HepG2 (cell line): Measurements from ENCODE around the gene LBX2. TPM values are rescaled to one million over a fixed set of nuclear protein-coding genes. Genes with fewer than 3 reads are reported as not detected.
A peak's percentile ranks its signal among the peaks of the same experiment; 100 is the strongest.

ENCODE experiments used
- ATAC-seq: fragments of 200-7000 bp; cut with Tn5 transposase; 3 replicates; pipeline ENCODE4 v1.9.1; 2020; ENCODE audit warnings: mild to moderate bottlenecking, moderate library complexity
- BruUV-seq: library from RNA; stranded (reverse); fragments of 400-500 nt; replicated peaks from 2 replicates; lab custom pipeline; 2021; lab: Mats Ljungman, UMichigan
- CTCF ChIA-PET: fragments of 300-600 bp; formaldehyde crosslinking; extraction: SDS; loops from one replicate; lab custom pipeline; 2021; ENCODE audit warnings: low total read pairs, inconsistent platforms, low intra/inter-chr PET ratio; lab: Yijun Ruan, JAX
- POLR2A ChIA-PET: fragments of 350-600 bp; sonication (Branson Sonifier 250); formaldehyde crosslinking; loops from one replicate; lab custom pipeline; 2020; ENCODE audit warnings: antibody characterized with exemption, inconsistent platforms; lab: Yijun Ruan, JAX
- DNase-seq: peaks from one replicate; pipeline ENCODE4 v3.0.0-alpha.2; 2015; ENCODE audit warnings: low spot score
- FAIRE-seq: peaks from 3 replicates; lab custom pipeline; 2011; peaks lifted over from hg19 to GRCh38; lab: Jason Lieb, UNC
- H2AFZ ChIP-seq: one replicate; pipeline ENCODE4 v1.6.1; 2011; ENCODE audit warnings: low read length, inconsistent platforms
- H3K27ac ChIP-seq: fragments of 300-600 bp; 3 replicates; pipeline ENCODE4 v1.8.0; 2011; ENCODE audit warnings: mixed run types, mild to moderate bottlenecking, mixed read lengths, low read length, inconsistent platforms; ENCODE audit not compliant: insufficient read depth; ENCODE audit errors: extremely low read length
- H3K27me3 ChIP-seq, 2 experiments: fragments of 200-600 bp in 1 of 2; 2 replicates in 1 of 2; 3 replicates in 1 of 2; pipeline versions ENCODE4 v1.6.0 to v1.8.0; 2011; ENCODE audit warnings: low read length in 2 of 2, mild to moderate bottlenecking in 2 of 2, moderate library complexity in 2 of 2, inconsistent platforms in 1 of 2; ENCODE audit not compliant: insufficient read depth in 2 of 2, control insufficient read depth in 1 of 2
- H3K36me3 ChIP-seq, 2 experiments: fragments of 200-600 bp in 1 of 2; replicated peaks in 1 of 2; 2 replicates in 1 of 2; 3 replicates in 1 of 2; pipeline versions ENCODE4 v1.5.1 to v1.8.0; 2011; ENCODE audit warnings: low read length in 2 of 2, inconsistent platforms in 1 of 2; ENCODE audit not compliant: insufficient read depth in 2 of 2, control insufficient read depth in 1 of 2
- H3K4me1 ChIP-seq: 2 replicates; pipeline ENCODE4 v1.5.1; 2012; ENCODE audit warnings: low read length, inconsistent platforms; ENCODE audit not compliant: insufficient read depth
- H3K4me2 ChIP-seq: 2 replicates; pipeline ENCODE4 v1.6.0; 2011; ENCODE audit warnings: low read depth, low read length, inconsistent platforms
- H3K4me3 ChIP-seq, 3 experiments: fragments of 200-600 bp in 1 of 3; sonication (generic), shearing (Covaris generic) in 1 of 3; replicated peaks in 1 of 3; 2 replicates each; pipeline ENCODE4 v1.5.1; 2011 to 2016; ENCODE audit warnings: low read length in 3 of 3, inconsistent platforms in 2 of 3, low read depth in 2 of 3, mild to moderate bottlenecking in 2 of 3, control low read depth in 1 of 3, mixed read lengths in 1 of 3; ENCODE audit not compliant: insufficient read depth in 1 of 3
- H3K79me2 ChIP-seq: one replicate; pipeline ENCODE4 v1.6.1; 2011; ENCODE audit warnings: low read length, inconsistent platforms; ENCODE audit not compliant: insufficient read depth
- H3K9ac ChIP-seq: 2 replicates; pipeline ENCODE4 v1.6.0; 2011; ENCODE audit warnings: mild to moderate bottlenecking, low read depth, low read length, inconsistent platforms; ENCODE audit not compliant: insufficient read depth
- H3K9me3 ChIP-seq: 2 replicates; pipeline ENCODE4 v1.5.1; 2012; ENCODE audit warnings: mild to moderate bottlenecking, low read length
- H4K20me1 ChIP-seq: 2 replicates; pipeline ENCODE4 v1.6.0; 2011; ENCODE audit warnings: inconsistent platforms, mild to moderate bottlenecking, low read length, moderate library complexity; ENCODE audit not compliant: insufficient read depth
- AHR ChIP-seq: IDR thresholded peaks from 2 replicates; pipeline ENCODE4 v1.6.1; 2018; ENCODE audit warnings: missing genetic modification reagents, missing compliant biosample characterization
- EP300 ChIP-seq, 3 experiments: sonication (generic) in 1 of 3; formaldehyde crosslinking in 1 of 3; IDR thresholded peaks; 2 replicates each; pipeline versions ENCODE4 v1.5.1 to v1.6.1; 2011 to 2020; ENCODE audit warnings: low read depth in 2 of 3, low read length in 2 of 3, borderline replicate concordance in 1 of 3, improper control_type of control experiment in 1 of 3, mild to moderate bottlenecking in 1 of 3, missing genetic modification reagents in 1 of 3, moderate library complexity in 1 of 3
- HCFC1 ChIP-seq: fragments of 150-350 bp; IDR thresholded peaks from 2 replicates; pipeline ENCODE4 v1.6.1; 2014; ENCODE audit warnings: low read depth, low read length
- HOXA9 ChIP-seq: sonication (generic); formaldehyde crosslinking; IDR thresholded peaks from 2 replicates; pipeline ENCODE4 v1.8.1; 2022; ENCODE audit warnings: missing genetic modification reagents, mild to moderate bottlenecking, moderate library complexity, borderline replicate concordance
- HOXD1 ChIP-seq: sonication (generic); formaldehyde crosslinking; IDR thresholded peaks from 2 replicates; pipeline ENCODE4 v1.5.0; 2020; ENCODE audit warnings: missing genetic modification reagents
- MAFF ChIP-seq: IDR thresholded peaks from 2 replicates; pipeline ENCODE4 v1.6.1; 2011; ENCODE audit warnings: low read depth, low read length, improper control_type of control experiment
- MEIS1 ChIP-seq: sonication (generic); formaldehyde crosslinking; IDR thresholded peaks from 2 replicates; pipeline ENCODE4 v1.9.0; 2021; ENCODE audit warnings: mild to moderate bottlenecking, missing genetic modification reagents, moderate library complexity, borderline replicate concordance
- NFRKB ChIP-seq: fragments of 450-650 bp; IDR thresholded peaks from 2 replicates; pipeline ENCODE4 v1.6.1; 2017
- NR2C2 ChIP-seq: sonication (generic); formaldehyde crosslinking; IDR thresholded peaks from 2 replicates; pipeline ENCODE4 v1.4.0; 2020; ENCODE audit warnings: missing genetic modification reagents, mild to moderate bottlenecking, moderate library complexity, borderline replicate concordance
- NR2F1 ChIP-seq, 2 experiments: fragments of 450-650 bp in 1 of 2; formaldehyde crosslinking in 1 of 2; IDR thresholded peaks; 2 replicates each; pipeline versions ENCODE4 v1.5.0 to v1.6.1; 2016 to 2020; ENCODE audit warnings: mild to moderate bottlenecking in 1 of 2, missing compliant biosample characterization in 1 of 2, missing genetic modification reagents in 1 of 2, moderate library complexity in 1 of 2
- NR3C1 ChIP-seq: sonication (generic); formaldehyde crosslinking; IDR thresholded peaks from 2 replicates; pipeline ENCODE4 v1.4.0; 2020; ENCODE audit warnings: missing genetic modification reagents
- PCBP1 ChIP-seq: fragments of 200-400 bp; formaldehyde crosslinking; IDR thresholded peaks from 2 replicates; pipeline ENCODE4 v1.6.1; 2017; ENCODE audit warnings: mild to moderate bottlenecking, low read depth, low read length, borderline replicate concordance
- POLR2A ChIP-seq, 2 experiments: IDR thresholded peaks; 2 replicates each; pipeline ENCODE4 v1.6.1; 2011; ENCODE audit warnings: low read depth in 2 of 2, low read length in 2 of 2, mild to moderate bottlenecking in 1 of 2, moderate library complexity in 1 of 2; ENCODE audit not compliant: insufficient read depth in 1 of 2
- POLR2AphosphoS5 ChIP-seq: IDR thresholded peaks from 2 replicates; pipeline ENCODE4 v1.6.1; 2012; ENCODE audit warnings: low read depth, low read length
- RFX1 ChIP-seq: fragments of 450-650 bp; IDR thresholded peaks from 2 replicates; pipeline ENCODE4 v1.6.1; 2017
- SAP130 ChIP-seq: IDR thresholded peaks from 2 replicates; pipeline ENCODE4 v1.6.1; 2016; ENCODE audit warnings: low read depth
- SCMH1 ChIP-seq: sonication (generic); formaldehyde crosslinking; IDR thresholded peaks from 2 replicates; pipeline ENCODE4 v1.9.0; 2021; ENCODE audit warnings: missing genetic modification reagents, mild to moderate bottlenecking, borderline replicate concordance
- U2AF1 ChIP-seq: fragments of 200-400 bp; formaldehyde crosslinking; optimal IDR thresholded peaks from 2 replicates; pipeline ENCODE3; 2017; ENCODE audit warnings: mild to moderate bottlenecking, low read depth, low read length
- ZNF510 ChIP-seq: sonication (generic); formaldehyde crosslinking; IDR thresholded peaks from 2 replicates; pipeline ENCODE4 v1.4.0; 2020; ENCODE audit warnings: low read depth, mild to moderate bottlenecking, missing genetic modification reagents
- ZNF670 ChIP-seq: sonication (generic); formaldehyde crosslinking; IDR thresholded peaks from 2 replicates; pipeline ENCODE4 v1.8.0; 2022; ENCODE audit warnings: mild to moderate bottlenecking, missing genetic modification reagents, borderline replicate concordance
- ZNF703 ChIP-seq: sonication (generic); formaldehyde crosslinking; IDR thresholded peaks from 2 replicates; pipeline ENCODE4 v1.5.1; 2020; ENCODE audit warnings: missing genetic modification reagents, mild to moderate bottlenecking, moderate library complexity, borderline replicate concordance
- WGBS: methylation state at CpG from one replicate; pipeline ENCODE4 v1.1.6; 2017; ENCODE audit warnings: low lambda C conversion rate; 5-methylcytosine and 5-hydroxymethylcytosine counted together
- in situ Hi-C: cut with HindIII; loops from 2 replicates; pipeline ENCODE4 v1.10.0; 2017; ENCODE audit warnings: low pct_unique_long_range_greater_than_20kb; ENCODE audit not compliant: extremely low pct_ligation_motif_present
- intact Hi-C: fragments of 100-400 bp; cut with micrococcal nuclease; formaldehyde crosslinking; loops from one replicate; pipeline ENCODE4 v1.10.0; 2022; ENCODE audit not compliant: unreplicated experiment
- polyA plus RNA-seq, 8 experiments: library from polyadenylated mRNA; depleted of rRNA in 3 of 8; stranded (reverse) in 7 of 8; unstranded in 1 of 8; fragments of >200 nt; fragmentation: Illumina TruSeq in 4 of 8; extraction: Trizol in 4 of 8; gene quantifications; 2 replicates each; pipeline versions ENCODE4 v1.2.1 to v1.2.3, GENCODE V29; 2011 to 2016; ENCODE audit warnings: low read depth in 4 of 8, missing spikeins in 1 of 8, mixed read lengths in 1 of 8; ENCODE audit not compliant: insufficient read depth in 1 of 8
- total RNA-seq, 5 experiments: library from RNA; depleted of rRNA; stranded (reverse); fragments of >200 nt; fragmentation: Illumina TruSeq; extraction: Trizol; gene quantifications; 2 replicates each; pipeline ENCODE4 v1.2.3, GENCODE V29; 2016; ENCODE audit warnings: low read depth in 1 of 5
- TF ChIP-seq, protein P1 (sequence below): sonication (generic); formaldehyde crosslinking; IDR thresholded peaks from 2 replicates; pipeline ENCODE4 v1.8.1; 2023; ENCODE audit warnings: mild to moderate bottlenecking, missing genetic modification reagents, borderline replicate concordance

Gene LBX2
- total and polyA plus RNA-seq, 2 of the 13 experiments (the other 11 are each of a cell fraction or from before 2014, with no cell fraction given) = 6.4 to 8.1 TPM

GRCh38 chr2:74504591-74504990, 5.2 kb upstream of the LBX2 start:
- Histone ChIP-seq H3K4me2 (peak overlapping the region; percentile 92), H3K9ac (peak overlapping the region; percentile 83; the same call in 1 of the 2 replicates), H2AFZ (no peak overlapping the region), H3K27ac (peak overlapping the region; percentile 11), H4K20me1 (no peaks in the 10 kb centered on the region), H3K79me2 (peaks cover 51% of the 10 kb centered on the region), H3K9me3 (no peaks in the 10 kb centered on the region), H3K4me3 (peak overlapping the region; percentile 67 to 86 (median 82)), H3K4me1 (peaks cover 68% of the 10 kb centered on the region), H3K27me3 (no peaks in the 10 kb centered on the region; a peak in 1 of 5 replicates), H3K36me3 (no peaks in the 10 kb centered on the region; a peak in 3 of 5 replicates)
- intact Hi-C loops = no loop called here
- CTCF ChIA-PET = interaction anchor here (2.9 kb wide), 1 partner anchor 21 kb away, joined by 20 read pairs; the partner anchor contains the start of genes CCDC142 and TTC31
- no peak for ATAC-seq
- TF ChIP-seq NR2F1 (CRISPR knock-in tag; IDR thresholded peaks at IDR 0.05) = no peak
- peak in 1 of 2 experiments; percentile 5; a peak in 1 of 4 replicates for TF ChIP-seq POLR2A (IDR thresholded peaks at IDR 0.05; ENCODE audit: insufficient read depth in 1 of 2, low read depth in 2 of 2, low read length in 2 of 2)
- no peak for TF ChIP-seq EP300 (IDR thresholded peaks at IDR 0.05; ENCODE audit: low read depth in 2 of 2, low read length in 2 of 2)
- no peak for TF ChIP-seq EP300 (CRISPR knock-in tag; IDR thresholded peaks at IDR 0.05; ENCODE audit: borderline replicate concordance)
- no peak for TF ChIP-seq NFRKB
- no peak for TF ChIP-seq ZNF510 (CRISPR knock-in tag)
- no peak for TF ChIP-seq AHR (CRISPR knock-in tag)
- TF ChIP-seq, protein P1, sequence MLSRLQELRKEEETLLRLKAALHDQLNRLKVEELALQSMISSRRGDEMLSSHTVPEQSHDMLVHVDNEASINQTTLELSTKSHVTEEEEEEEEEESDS (CRISPR knock-in tag) = no peak
- no peak for TF ChIP-seq HCFC1
- TF ChIP-seq PCBP1 = no peak
- no peak for TF ChIP-seq MEIS1 (CRISPR knock-in tag)
- no peak for TF ChIP-seq SCMH1 (CRISPR knock-in tag)
- no peak for TF ChIP-seq NR2C2 (CRISPR knock-in tag)
- no peak for TF ChIP-seq NR3C1 (CRISPR knock-in tag)
- no peak for TF ChIP-seq ZNF703
- no peak for TF ChIP-seq MAFF
- no peak for TF ChIP-seq U2AF1
- TF ChIP-seq HOXD1 (CRISPR knock-in tag) = no peak
- no peak for TF ChIP-seq ZNF670 (CRISPR knock-in tag)
- TF ChIP-seq RFX1 = no peak
- peak; percentile 39 for TF ChIP-seq POLR2AphosphoS5
- TF ChIP-seq SAP130 (CRISPR knock-in tag) = 0 out of 2 replicates have a peak, but pooled peaks have one; percentile 9
- no peak for TF ChIP-seq HOXA9 (CRISPR knock-in tag)
- BruUV-seq = no TSS peak
- DNase-seq = no peak
- 68% methylated on average over 3 of the region's 3 CpGs for whole genome bisulfite sequencing
- in situ Hi-C loops = no loop called here
- FAIRE-seq = no peak
- POLR2A ChIA-PET = interaction anchor here (0.8 to 16.5 kb wide), 15 partner anchors 8 to 75 kb away, joined by 3 to 795 read pairs (median 18); partner anchors contain the start of genes AUP1, CCDC142, DQX1 and HTRA2
